ENCODE data around the gene ADGRD1. TPM values are rescaled to one million over a fixed set of nuclear protein-coding genes. Genes with fewer than 3 reads are reported as not detected.

The ADGRD1 gene
- polyA plus RNA-seq, 1 of the 3 experiments (the other 2 are of a cell fraction), result not detected

DNA sequence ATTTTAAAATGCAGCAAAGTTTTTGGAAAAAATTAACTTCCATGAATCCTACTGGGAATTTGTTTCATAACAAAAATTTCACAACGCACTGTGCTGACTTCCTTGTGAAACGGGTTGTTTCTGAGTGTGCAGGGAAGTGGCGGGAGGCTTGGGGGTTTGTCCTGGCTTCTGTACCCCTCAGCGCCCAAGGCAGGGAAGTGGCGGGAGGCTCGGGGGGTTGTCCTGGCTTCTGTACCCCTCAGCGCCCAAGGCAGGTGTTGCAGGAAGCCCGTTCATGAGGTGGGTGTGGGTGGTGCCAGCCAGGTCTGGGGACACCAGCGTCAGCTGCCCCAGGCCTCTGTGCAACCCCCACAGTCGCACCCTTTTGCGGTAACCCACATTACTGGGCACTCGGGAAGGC, 25.1 kb downstream of the ADGRD1 start:
- Histone ChIP-seq H3K9ac (no peak overlapping the region), H3K27me3 (ENCODE audit: insufficient read depth) (no peaks in the 10 kb centered on the region), H3K9me2 (no peaks in the 10 kb centered on the region), H3K4me1 (ENCODE audit: control insufficient read depth in 1 of 2, insufficient read depth in 2 of 2, low read depth in 1 of 2, low read length in 1 of 2) (peaks cover 0 to 4% of the 10 kb centered on the region in 2 experiments; a peak in 1 of 4 replicates), H3K9me3 (no peaks in the 10 kb centered on the region), H3K4me3 (ENCODE audit: low read depth in 2 of 2, low read length in 1 of 2) (no peak overlapping the region), H3K79me2 (ENCODE audit: insufficient read depth) (no peaks in the 10 kb centered on the region), H4K20me1 (ENCODE audit: insufficient read depth) (no peaks in the 10 kb centered on the region), H3K4me2 (no peak overlapping the region), H3K36me3 (replicated peaks in 1 of 2; ENCODE audit: control insufficient read depth in 1 of 2, insufficient read depth in 2 of 2, low read length in 1 of 2) (no peaks in the 10 kb centered on the region), H2AFZ (ENCODE audit: low read depth) (no peak overlapping the region), H3F3A (replicated peaks; ENCODE audit: insufficient read depth) (no peaks in the 10 kb centered on the region), H3K27ac (ENCODE audit: low read depth in 2 of 2, low read length in 1 of 2) (no peak overlapping the region)
- ChIA-PET POLR2A (no interaction called here), CTCF (no interaction called here)
- WGBS (ENCODE audit: low lambda C conversion rate), result 56% methylated on average over 4 of the region's 12 CpGs
- TF ChIP-seq RFX5 (IDR thresholded peaks at IDR 0.05; ENCODE audit: low read length) (no peak), RCOR1 (IDR thresholded peaks at IDR 0.05; ENCODE audit: low read length) (no peak), REST (IDR thresholded peaks at IDR 0.05; ENCODE audit: low read depth, low read length) (no peak), RAD21 (IDR thresholded peaks at IDR 0.05; ENCODE audit: low read length) (no peak), PBX3 (IDR thresholded peaks at IDR 0.05) (no peak), MXI1 (IDR thresholded peaks at IDR 0.05; ENCODE audit: low read depth, low read length) (no peak), IRF3 (IDR thresholded peaks at IDR 0.05; ENCODE audit: low read depth, low read length) (no peak)
- TF ChIP-seq, protein P1, sequence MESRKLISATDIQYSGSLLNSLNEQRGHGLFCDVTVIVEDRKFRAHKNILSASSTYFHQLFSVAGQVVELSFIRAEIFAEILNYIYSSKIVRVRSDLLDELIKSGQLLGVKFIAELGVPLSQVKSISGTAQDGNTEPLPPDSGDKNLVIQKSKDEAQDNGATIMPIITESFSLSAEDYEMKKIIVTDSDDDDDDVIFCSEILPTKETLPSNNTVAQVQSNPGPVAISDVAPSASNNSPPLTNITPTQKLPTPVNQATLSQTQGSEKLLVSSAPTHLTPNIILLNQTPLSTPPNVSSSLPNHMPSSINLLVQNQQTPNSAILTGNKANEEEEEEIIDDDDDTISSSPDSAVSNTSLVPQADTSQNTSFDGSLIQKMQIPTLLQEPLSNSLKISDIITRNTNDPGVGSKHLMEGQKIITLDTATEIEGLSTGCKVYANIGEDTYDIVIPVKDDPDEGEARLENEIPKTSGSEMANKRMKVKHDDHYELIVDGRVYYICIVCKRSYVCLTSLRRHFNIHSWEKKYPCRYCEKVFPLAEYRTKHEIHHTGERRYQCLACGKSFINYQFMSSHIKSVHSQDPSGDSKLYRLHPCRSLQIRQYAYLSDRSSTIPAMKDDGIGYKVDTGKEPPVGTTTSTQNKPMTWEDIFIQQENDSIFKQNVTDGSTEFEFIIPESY (IDR thresholded peaks at IDR 0.05; ENCODE audit: borderline replicate concordance, low read depth), result no peak
- DNase-seq, result no peak

Measured in SK-N-SH (cell line).